ENCODE results near the gene CDH13. TPM values are rescaled to one million over a fixed set of nuclear protein-coding genes. Genes with fewer than 3 reads are reported as not detected.

CDH13 gene
- total RNA-seq, 4 donors from 2014 or later: 5.8 to 36.7 (median 20.4) TPM

GRCh38 chr16:82589407-82589806, 37.4 kb upstream of the CDH13 start:
- TF ChIP-seq POLR2A (IDR thresholded peaks at IDR 0.05): no peak
- TF ChIP-seq CTCF (IDR thresholded peaks at IDR 0.05 in 4 of 5, conservative IDR thresholded peaks at IDR 0.05 in 1 of 5): no peak
- peaks cover under 1 to 7% of the 10 kb centered on the region in 2 donors for H3K4me1 ChIP-seq
- H3K9me3 ChIP-seq: no peaks in the 10 kb centered on the region
- intact Hi-C loops (cut with DNase I; ENCODE audit: low total_unique reads): loop anchor here (10.0 kb wide), 1 partner anchor 295 kb away; no protein-coding TSS in a partner anchor
- in situ Hi-C loops (cut with MboI; ENCODE audit: low sequenced_read_pairs in 4 of 4): loop anchor here in 1 of 4 donors (25.0 kb wide), 1 partner anchor 327 kb away; no protein-coding TSS in a partner anchor
- H3K36me3 ChIP-seq: no peaks in the 10 kb centered on the region
- DNase-seq (no peak), ATAC-seq (no peak)
- no peak overlapping the region for H3K4me3 ChIP-seq
- H3K27me3 ChIP-seq: no peaks in the 10 kb centered on the region
- H3K27ac ChIP-seq: no peak overlapping the region

GRCh38 chr16:82594114-82594513, 32.7 kb upstream of the CDH13 start:
- Histone ChIP-seq H3K36me3 (no peaks in the 10 kb centered on the region), H3K9me3 (no peaks in the 10 kb centered on the region), H3K27ac (no peak overlapping the region), H3K4me3 (no peak overlapping the region), H3K27me3 (no peaks in the 10 kb centered on the region), H3K4me1 (no peaks in the 10 kb centered on the region)
- intact Hi-C loops (cut with DNase I; ENCODE audit: low total_unique reads): no loop called here
- ATAC-seq (no peak), DNase-seq (no peak)
- no peak for TF ChIP-seq POLR2A (IDR thresholded peaks at IDR 0.05)
- no peak for TF ChIP-seq CTCF (IDR thresholded peaks at IDR 0.05 in 4 of 5, conservative IDR thresholded peaks at IDR 0.05 in 1 of 5)
- in situ Hi-C loops (cut with MboI; ENCODE audit: low sequenced_read_pairs in 4 of 4): loop anchor here in 1 of 4 donors (25.0 kb wide), 1 partner anchor 332 kb away; no protein-coding TSS in a partner anchor

- in situ Hi-C loops (cut with MboI; ENCODE audit: low sequenced_read_pairs in 4 of 4): loop anchor here in 1 of 4 donors (25.0 kb wide), 1 partner anchor 336 kb away; no protein-coding TSS in a partner anchor
- no peak for TF ChIP-seq POLR2A (IDR thresholded peaks at IDR 0.05)
- TF ChIP-seq CTCF (IDR thresholded peaks at IDR 0.05 in 4 of 5, conservative IDR thresholded peaks at IDR 0.05 in 1 of 5): no peak
- no peaks in the 10 kb centered on the region for H3K36me3 ChIP-seq
- H3K27ac ChIP-seq: no peak overlapping the region
- intact Hi-C loops (cut with DNase I; ENCODE audit: low total_unique reads): no loop called here
- ATAC-seq (no peak), DNase-seq (no peak)
- H3K9me3 ChIP-seq: no peaks in the 10 kb centered on the region
- no peaks in the 10 kb centered on the region for H3K4me1 ChIP-seq
- no peak overlapping the region for H3K4me3 ChIP-seq
- no peaks in the 10 kb centered on the region for H3K27me3 ChIP-seq
Observed at GRCh38 chr16:82598771-82599170, 28.0 kb upstream of the CDH13 start.

GRCh38 chr16:82601989-82602640, 24.7 kb upstream of the CDH13 start:
- no peak for TF ChIP-seq CTCF (IDR thresholded peaks at IDR 0.05 in 4 of 5, conservative IDR thresholded peaks at IDR 0.05 in 1 of 5)
- TF ChIP-seq POLR2A (IDR thresholded peaks at IDR 0.05): no peak
- in situ Hi-C loops (cut with MboI; ENCODE audit: low sequenced_read_pairs in 4 of 4) (loop anchor here in 3 of 4 donors (25.0 kb wide), 2 partner anchors 610 to 835 kb away; no protein-coding TSS in a partner anchor), intact Hi-C loops (cut with DNase I; ENCODE audit: low total_unique reads) (no loop called here)
- no peaks in the 10 kb centered on the region for H3K4me1 ChIP-seq
- no peaks in the 10 kb centered on the region for H3K27me3 ChIP-seq
- ATAC-seq: no peak
- H3K36me3 ChIP-seq: no peaks in the 10 kb centered on the region
- no peak for DNase-seq
- H3K9me3 ChIP-seq: no peaks in the 10 kb centered on the region
- H3K4me3 ChIP-seq: no peak overlapping the region
- no peak overlapping the region for H3K27ac ChIP-seq
